CD14-positive monocyte (primary cell): ENCODE data around the gene GLYR1. TPM values are rescaled to one million over a fixed set of nuclear protein-coding genes. Genes with fewer than 3 reads are reported as not detected.

Experiments
- DNase-seq, 3 donors: peaks; one replicate each; pipeline ENCODE4 v3.0.0-alpha.2; 2011 to 2022
- H2AFZ ChIP-seq: 2 replicates; pipeline ENCODE4 v1.6.0; 2012; ENCODE audit warnings: mild to moderate bottlenecking, low read depth, low read length, inconsistent platforms; ENCODE audit not compliant: insufficient read depth, poor library complexity, severe bottlenecking
- H3K27ac ChIP-seq, 2 donors: 1 replicate in 1 of 2; 2 replicates in 1 of 2; pipeline ENCODE4 v1.5.1; 2012 to 2013; ENCODE audit warnings: low read length in 2 of 2, control low read depth in 1 of 2, inconsistent platforms in 1 of 2, low read depth in 1 of 2, mild to moderate bottlenecking in 1 of 2
- H3K27me3 ChIP-seq, 2 donors: one replicate each; pipeline versions ENCODE4 v1.6.0 to v1.6.1; 2011 to 2013; ENCODE audit warnings: low read length in 2 of 2; ENCODE audit not compliant: control insufficient read depth in 2 of 2, insufficient read depth in 2 of 2
- H3K36me3 ChIP-seq, 2 donors: replicated peaks in 1 of 2; 1 replicate in 1 of 2; 2 replicates in 1 of 2; pipeline versions ENCODE4 v1.5.1 to v1.6.1; 2012 to 2013; ENCODE audit warnings: low read length in 2 of 2, control low read depth in 1 of 2, inconsistent platforms in 1 of 2, mild to moderate bottlenecking in 1 of 2; ENCODE audit not compliant: insufficient read depth in 2 of 2, control insufficient read depth in 1 of 2
- H3K4me1 ChIP-seq, 2 donors: 1 replicate in 1 of 2; 2 replicates in 1 of 2; pipeline versions ENCODE4 v1.5.1 to v1.6.1; 2012 to 2013; ENCODE audit warnings: low read length in 2 of 2, control low read depth in 1 of 2, inconsistent platforms in 1 of 2, mild to moderate bottlenecking in 1 of 2, moderate library complexity in 1 of 2; ENCODE audit not compliant: insufficient read depth in 2 of 2, control insufficient read depth in 1 of 2
- H3K4me2 ChIP-seq: replicated peaks from 2 replicates; pipeline ENCODE3; 2012; ENCODE audit warnings: low read length, moderate library complexity, mild to moderate bottlenecking; ENCODE audit not compliant: poor library complexity, severe bottlenecking; ENCODE audit errors: extremely low read depth
- H3K4me3 ChIP-seq, 3 experiments: fragments of 200-600 bp in 1 of 3; sonication (generic) in 1 of 3; replicated peaks in 1 of 3; 1 replicate in 2 of 3; 2 replicates in 1 of 3; pipeline ENCODE4 v1.5.1; 2011 to 2013; ENCODE audit warnings: low read length in 3 of 3, mild to moderate bottlenecking in 3 of 3, control low read depth in 2 of 3, low read depth in 2 of 3, inconsistent platforms in 1 of 3, moderate library complexity in 1 of 3
- H3K79me2 ChIP-seq: 2 replicates; pipeline ENCODE4 v1.6.0; 2012; ENCODE audit warnings: mild to moderate bottlenecking, control low read depth, inconsistent platforms, low read length, moderate library complexity; ENCODE audit not compliant: insufficient read depth
- H3K9ac ChIP-seq: 2 replicates; pipeline ENCODE4 v1.6.0; 2017; ENCODE audit warnings: low read length, mild to moderate bottlenecking; ENCODE audit not compliant: insufficient read depth, poor library complexity, severe bottlenecking
- H3K9me3 ChIP-seq, 2 donors: replicated peaks in 1 of 2; 1 replicate in 1 of 2; 2 replicates in 1 of 2; pipeline versions ENCODE4 v1.5.1 to v1.6.1; 2012 to 2013; ENCODE audit warnings: low read length in 2 of 2, control low read depth in 1 of 2; ENCODE audit not compliant: control insufficient read depth in 1 of 2, insufficient read depth in 1 of 2
- H4K20me1 ChIP-seq: 2 replicates; pipeline ENCODE4 v1.6.0; 2012; ENCODE audit warnings: mild to moderate bottlenecking, low read length, control low read depth, moderate library complexity; ENCODE audit not compliant: insufficient read depth
- H3K27ac Mint-ChIP-seq, 7 donors: one replicate each; pipeline ENCODE4 v1.8.0; 2020; ENCODE audit warnings: mild to moderate bottlenecking in 7 of 7, mixed read lengths in 7 of 7, moderate library complexity in 6 of 7, inconsistent platforms in 2 of 7
- H3K27me3 Mint-ChIP-seq, 3 donors: one replicate each; pipeline ENCODE4 v1.8.0; 2021 to 2022; ENCODE audit warnings: low read depth in 3 of 3, mild to moderate bottlenecking in 3 of 3, mixed read lengths in 3 of 3, moderate library complexity in 3 of 3, inconsistent platforms in 1 of 3
- H3K36me3 Mint-ChIP-seq, 2 donors: one replicate each; pipeline ENCODE4 v1.8.0; 2020; ENCODE audit warnings: mixed read lengths in 2 of 2, inconsistent platforms in 1 of 2, mild to moderate bottlenecking in 1 of 2
- H3K4me1 Mint-ChIP-seq: one replicate; pipeline ENCODE4 v1.8.0; 2020; ENCODE audit warnings: mild to moderate bottlenecking, mixed read lengths
- H3K4me3 Mint-ChIP-seq, 2 donors: one replicate each; pipeline ENCODE4 v1.8.0; 2020; ENCODE audit warnings: mild to moderate bottlenecking in 2 of 2, mixed read lengths in 2 of 2, moderate library complexity in 1 of 2
- H3K9me3 Mint-ChIP-seq, 7 donors: one replicate each; pipeline ENCODE4 v1.8.0; 2020 to 2022; ENCODE audit warnings: mixed read lengths in 7 of 7, mild to moderate bottlenecking in 6 of 7, moderate library complexity in 6 of 7, inconsistent platforms in 2 of 7
- WGBS: methylation state at CpG from one replicate; pipeline ENCODE4 v1.1.5; 2013; ENCODE audit warnings: missing lambda C conversion rate; ENCODE audit not compliant: insufficient coverage; 5-methylcytosine and 5-hydroxymethylcytosine counted together
- intact Hi-C, 2 donors: fragments of 100-400 bp; cut with micrococcal nuclease; formaldehyde crosslinking; loops; one replicate each; pipeline versions ENCODE4 v1.15.0 to v1.15.1; 2023
- polyA plus RNA-seq, 3 donors: library from polyadenylated mRNA; depleted of rRNA in 1 of 3; unstranded in 2 of 3; stranded (reverse) in 1 of 3; fragments of 300-500 nt in 2 of 3; fragments of >200 nt in 1 of 3; fragmentation: Illumina TruSeq in 2 of 3; gene quantifications; 1 replicate in 2 of 3; 2 replicates in 1 of 3; pipeline ENCODE4 v1.2.3, GENCODE V29; 2012 to 2021
- TF ChIP-seq, protein P1 (sequence below): fragments of 200-600 bp; IDR thresholded peaks from one replicate; pipeline ENCODE4 v1.8.0; 2022; ENCODE audit warnings: antibody characterized with exemption, mild to moderate bottlenecking

The GLYR1 gene
- polyA plus RNA-seq, 3 donors = 34.2 to 41.9 (median 39.3) TPM

DNA sequence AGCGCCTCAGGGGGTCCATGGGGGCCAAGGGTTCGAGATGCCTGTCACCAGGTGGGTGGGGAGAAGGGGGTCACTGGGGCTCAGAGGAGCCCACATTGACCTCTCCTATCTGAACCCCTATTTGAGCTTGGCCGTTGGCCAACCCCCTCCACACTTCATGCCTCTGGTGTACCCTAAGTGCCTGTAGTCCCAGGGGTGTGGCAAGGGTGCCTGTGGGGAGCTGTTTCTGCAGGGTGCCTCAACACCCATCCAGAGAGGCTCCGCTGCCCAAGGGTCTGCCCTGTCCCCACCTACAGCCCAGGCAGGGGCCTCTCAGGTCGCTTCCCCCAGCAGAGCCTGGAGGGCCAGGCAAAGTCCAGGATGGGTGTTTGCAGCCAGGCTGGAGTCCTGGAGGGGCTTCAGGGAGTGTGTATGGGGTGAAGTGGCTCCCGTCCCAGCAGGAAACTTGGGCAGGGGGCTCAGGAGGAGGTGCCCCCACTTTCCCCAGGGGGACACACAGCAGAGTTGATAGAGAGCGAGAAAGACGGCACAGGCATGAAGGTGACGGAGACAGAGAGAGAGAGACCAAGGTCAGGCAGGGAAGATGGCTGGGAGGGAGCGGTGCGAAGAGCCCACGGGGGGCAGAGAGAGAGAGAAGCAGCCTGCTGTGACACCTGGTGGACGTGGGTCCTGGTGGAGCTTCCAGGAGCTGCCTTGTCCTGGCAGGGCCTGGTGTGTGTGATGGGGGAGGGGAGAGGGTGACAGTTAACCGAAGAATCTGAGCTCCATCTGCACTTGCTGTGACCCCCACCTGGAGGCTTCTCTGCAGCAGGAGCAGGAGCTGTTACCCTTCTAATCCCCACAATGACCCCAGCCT lies 59.2 kb downstream of the GLYR1 start, which contains the start of gene SEPTIN12:
Gene SEPTIN12, minus strand, starts transcription at position 719 of the 856 bp plus-strand sequence. Its CDS starts 700 bp downstream, at position 19.
- Histone ChIP-seq H3K9ac (no peak within 1 kb of the TSS), H3K4me1 (peaks cover 2% of the 10 kb centered on the region in 2 donors), H3K27ac (no peak within 1 kb of the TSS), H3K4me3 (no peak within 1 kb of the TSS), H3K9me3 (no peaks in the 10 kb centered on the region), H3K36me3 (no peaks in the 10 kb centered on the region), H3K79me2 (no peaks in the 10 kb centered on the region), H3K4me2 (no peak within 1 kb of the TSS), H2AFZ (no peak within 1 kb of the TSS), H4K20me1 (no peaks in the 10 kb centered on the region), H3K27me3 (no peaks in the 10 kb centered on the region)
- no peak within 1 kb of the TSS for H3K27ac Mint-ChIP-seq
- WGBS = 90% methylated on average over 8 of the region's 14 CpGs
- no peak for DNase-seq
- peaks cover 7% of the 10 kb centered on the region for H3K4me1 Mint-ChIP-seq
- no peaks in the 10 kb centered on the region for H3K36me3 Mint-ChIP-seq
- intact Hi-C loops = no loop called here
- H3K4me3 Mint-ChIP-seq = no peak within 1 kb of the TSS
- H3K9me3 Mint-ChIP-seq = peaks cover 0 to 2% (median 0%) of the 10 kb centered on the region in 7 donors
- H3K27me3 Mint-ChIP-seq = peaks cover 1 to 6% (median 5%) of the 10 kb centered on the region in 3 donors
- TF ChIP-seq, protein P1, sequence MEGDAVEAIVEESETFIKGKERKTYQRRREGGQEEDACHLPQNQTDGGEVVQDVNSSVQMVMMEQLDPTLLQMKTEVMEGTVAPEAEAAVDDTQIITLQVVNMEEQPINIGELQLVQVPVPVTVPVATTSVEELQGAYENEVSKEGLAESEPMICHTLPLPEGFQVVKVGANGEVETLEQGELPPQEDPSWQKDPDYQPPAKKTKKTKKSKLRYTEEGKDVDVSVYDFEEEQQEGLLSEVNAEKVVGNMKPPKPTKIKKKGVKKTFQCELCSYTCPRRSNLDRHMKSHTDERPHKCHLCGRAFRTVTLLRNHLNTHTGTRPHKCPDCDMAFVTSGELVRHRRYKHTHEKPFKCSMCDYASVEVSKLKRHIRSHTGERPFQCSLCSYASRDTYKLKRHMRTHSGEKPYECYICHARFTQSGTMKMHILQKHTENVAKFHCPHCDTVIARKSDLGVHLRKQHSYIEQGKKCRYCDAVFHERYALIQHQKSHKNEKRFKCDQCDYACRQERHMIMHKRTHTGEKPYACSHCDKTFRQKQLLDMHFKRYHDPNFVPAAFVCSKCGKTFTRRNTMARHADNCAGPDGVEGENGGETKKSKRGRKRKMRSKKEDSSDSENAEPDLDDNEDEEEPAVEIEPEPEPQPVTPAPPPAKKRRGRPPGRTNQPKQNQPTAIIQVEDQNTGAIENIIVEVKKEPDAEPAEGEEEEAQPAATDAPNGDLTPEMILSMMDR = no peak

DNA sequence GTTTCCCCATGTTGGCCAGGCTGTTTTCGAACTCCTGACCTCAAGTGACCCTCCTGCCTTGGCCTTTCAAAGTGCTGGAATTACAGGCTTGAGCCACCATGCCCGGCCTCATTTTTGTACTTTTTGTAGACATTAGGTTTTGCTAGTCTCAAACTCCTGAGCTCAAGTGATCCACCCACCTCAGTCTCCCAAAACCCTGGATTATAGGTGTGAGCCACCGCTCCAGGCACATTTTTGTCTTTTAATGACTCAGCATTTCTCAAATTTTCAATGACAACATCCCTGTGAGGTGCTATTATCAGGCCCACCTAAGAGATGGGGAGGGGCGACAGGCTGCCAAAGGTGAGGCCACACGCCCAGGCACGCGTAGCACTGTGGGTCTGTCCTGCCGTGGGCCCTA lies 60.0 kb downstream of the GLYR1 start:
- Histone ChIP-seq H3K79me2 (no peaks in the 10 kb centered on the region), H3K9me3 (no peaks in the 10 kb centered on the region), H3K9ac (no peak overlapping the region), H3K4me2 (no peak overlapping the region), H3K27me3 (no peaks in the 10 kb centered on the region), H3K4me3 (no peak overlapping the region), H3K4me1 (peaks cover 8 to 10% of the 10 kb centered on the region in 2 donors), H3K36me3 (no peaks in the 10 kb centered on the region), H3K27ac (no peak overlapping the region), H4K20me1 (no peaks in the 10 kb centered on the region), H2AFZ (no peak overlapping the region)
- H3K4me1 Mint-ChIP-seq = peaks cover 14% of the 10 kb centered on the region
- H3K9me3 Mint-ChIP-seq = peaks cover 0 to 2% (median 0%) of the 10 kb centered on the region in 7 donors
- intact Hi-C loops = no loop called here
- H3K4me3 Mint-ChIP-seq = no peak overlapping the region
- no peak for DNase-seq
- peaks cover 1 to 6% (median 5%) of the 10 kb centered on the region in 3 donors for H3K27me3 Mint-ChIP-seq
- WGBS = 100% methylated on average over 3 of the region's 8 CpGs
- TF ChIP-seq, protein P1 = no peak
- H3K27ac Mint-ChIP-seq = peak overlapping the region in 1 of 7 donors; percentile 63
- no peaks in the 10 kb centered on the region for H3K36me3 Mint-ChIP-seq
